Transverse colon (tissue), 3 donors: Measurements from ENCODE around the gene DYNC1H1.

ENCODE experiments used
- CTCF ChIP-seq, 5 experiments: fragments of 200-600 bp in 3 of 5; fragments of 450-650 bp in 2 of 5; sonication (generic) in 3 of 5; IDR thresholded peaks; 1 replicate in 2 of 5; 2 replicates in 3 of 5; pipeline ENCODE4 v1.5.1; 2016 to 2017; ENCODE audit warnings: antibody characterized with exemption in 5 of 5, inconsistent platforms in 3 of 5, mild to moderate bottlenecking in 2 of 5, moderate library complexity in 1 of 5
- EP300 ChIP-seq: sonication (generic); formaldehyde crosslinking; IDR thresholded peaks from one replicate; pipeline ENCODE4 v1.6.1; 2017; ENCODE audit warnings: antibody characterized with exemption, low read depth
- POLR2A ChIP-seq: fragments of 450-650 bp; IDR thresholded peaks from one replicate; pipeline ENCODE4 v1.6.1; 2016; ENCODE audit warnings: antibody characterized with exemption, mild to moderate bottlenecking, moderate library complexity

- TF ChIP-seq CTCF (IDR thresholded peaks at IDR 0.05) = no peak
- no peak for TF ChIP-seq POLR2A
- no peak for TF ChIP-seq EP300
Observed at GRCh38 chr14:101937926-101938767, 26.2 kb upstream of the DYNC1H1 start.
